Smooth muscle cell (in vitro differentiated cells): ENCODE measurements around the gene FAR2. TPM values are rescaled to one million over a fixed set of nuclear protein-coding genes. Genes with fewer than 3 reads are reported as not detected.

Experiments used
- DNase-seq: peaks from one replicate; lab custom pipeline; 2025; ENCODE audit not compliant: unreplicated experiment; lab: John Stamatoyannopoulos, UW
- H2AFZ ChIP-seq: fragments of 200-600 bp; sonication (generic); 2 replicates; pipeline ENCODE4 v1.6.0; 2016; ENCODE audit warnings: antibody characterized with exemption, low read depth, mild to moderate bottlenecking
- H3F3A ChIP-seq: fragments of 200-600 bp; sonication (generic); 2 replicates; pipeline ENCODE4 v1.6.0; 2017; ENCODE audit warnings: antibody characterized with exemption, low read depth
- H3K27ac ChIP-seq: fragments of 200-600 bp; sonication (generic); 2 replicates; pipeline ENCODE4 v1.5.1; 2016; ENCODE audit warnings: low read depth, mild to moderate bottlenecking
- H3K27me3 ChIP-seq: fragments of 200-600 bp; sonication (generic); 2 replicates; pipeline ENCODE4 v1.6.1; 2016; ENCODE audit warnings: low read depth, mild to moderate bottlenecking
- H3K36me3 ChIP-seq: fragments of 200-600 bp; sonication (generic); 2 replicates; pipeline ENCODE4 v1.5.1; 2016; ENCODE audit warnings: low read depth
- H3K4me1 ChIP-seq: fragments of 200-600 bp; sonication (generic); 2 replicates; pipeline ENCODE4 v1.5.1; 2016; ENCODE audit warnings: low read depth
- H3K4me2 ChIP-seq: fragments of 200-600 bp; sonication (generic); 2 replicates; pipeline ENCODE4 v1.6.0; 2016; ENCODE audit warnings: mild to moderate bottlenecking
- H3K4me3 ChIP-seq: fragments of 200-600 bp; sonication (generic); 2 replicates; pipeline ENCODE4 v1.5.1; 2016; ENCODE audit warnings: mild to moderate bottlenecking
- H3K79me2 ChIP-seq: fragments of 200-600 bp; sonication (generic); 2 replicates; pipeline ENCODE4 v1.6.0; 2016; ENCODE audit warnings: low read depth, mild to moderate bottlenecking
- H3K9ac ChIP-seq: fragments of 200-600 bp; sonication (generic); 2 replicates; pipeline ENCODE4 v1.6.0; 2016; ENCODE audit warnings: low read depth
- H3K9me3 ChIP-seq: fragments of 200-600 bp; sonication (generic); replicated peaks from 2 replicates; pipeline ENCODE4 v1.5.1; 2016; ENCODE audit warnings: low read depth
- H4K20me1 ChIP-seq: fragments of 200-600 bp; sonication (generic); 2 replicates; pipeline ENCODE4 v1.6.0; 2016; ENCODE audit warnings: low read depth
- whole genome bisulfite sequencing: methylation state at CpG from one replicate; pipeline ENCODE4 v1.1.7; 2016; ENCODE audit warnings: low lambda C conversion rate; 5-methylcytosine and 5-hydroxymethylcytosine counted together
- polyA plus RNA-seq: library from polyadenylated mRNA; unstranded; fragments of >200 nt; fragmentation: Nextera tagmentation; extraction: Ambion mirVana; gene quantifications from 2 replicates; pipeline ENCODE4 v1.2.1, GENCODE V29; 2016
- total RNA-seq: library from RNA; depleted of rRNA; stranded (reverse); fragments of >200 nt; gene quantifications from 2 replicates; pipeline ENCODE4 v1.2.3, GENCODE V29; 2014
- TF ChIP-seq, protein P1 (sequence below): fragments of 200-600 bp; sonication (generic); IDR thresholded peaks from 2 replicates; pipeline ENCODE4 v1.5.1; 2017; ENCODE audit warnings: borderline replicate concordance, mild to moderate bottlenecking, antibody characterized with exemption; ENCODE audit not compliant: insufficient read depth, poor library complexity, severe bottlenecking

FAR2 gene
- total and polyA plus RNA-seq, 2 experiments from 2014 or later = 1.5 to 8.5 TPM

DNA sequence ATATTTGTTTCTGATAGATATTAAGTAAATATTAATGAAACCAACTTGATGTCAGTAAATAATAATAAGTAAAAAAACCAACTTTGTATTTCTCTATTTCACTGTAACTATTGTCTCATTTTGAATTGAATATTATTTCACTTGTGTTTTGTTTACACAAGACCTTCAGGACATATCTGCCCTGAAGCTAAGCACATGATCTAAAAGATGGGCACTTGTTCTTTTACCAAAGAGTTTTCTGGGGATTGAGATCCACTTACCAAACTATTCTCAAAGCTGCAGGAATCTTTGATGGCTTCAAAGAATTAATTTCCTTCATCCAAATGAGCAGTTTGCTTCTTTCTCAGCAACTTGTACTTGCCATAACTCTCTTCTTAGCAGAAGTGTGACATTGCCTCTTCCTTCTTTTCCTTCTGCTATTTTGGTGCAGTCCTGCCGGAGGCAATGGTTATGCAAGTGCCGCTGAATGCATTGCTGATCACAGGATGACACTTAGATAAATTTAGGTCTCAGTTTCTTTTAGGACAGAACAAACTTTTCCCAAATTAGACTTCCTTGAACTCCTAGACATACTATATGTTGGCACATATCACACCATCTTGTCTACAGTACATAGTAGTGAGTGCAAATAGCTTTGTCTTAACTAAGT, 9.2 kb downstream of the FAR2 start:
- H3K27ac ChIP-seq = no peak overlapping the region
- no peak for DNase-seq
- WGBS = 90% methylated on average over 2 of the region's 2 CpGs

GRCh38 chr12:29159661-29160060, 10.6 kb downstream of the FAR2 start:
- no peak overlapping the region for H3K4me3 ChIP-seq
- no peaks in the 10 kb centered on the region for H3K36me3 ChIP-seq
- H3K27me3 ChIP-seq = no peaks in the 10 kb centered on the region
- no peak overlapping the region for H2AFZ ChIP-seq
- H4K20me1 ChIP-seq = no peaks in the 10 kb centered on the region
- 40% methylated on average over 3 of the region's 3 CpGs for WGBS
- no peaks in the 10 kb centered on the region for H3K4me1 ChIP-seq
- no peak overlapping the region for H3K27ac ChIP-seq
- no peak overlapping the region for H3K9ac ChIP-seq
- no peak overlapping the region for H3K4me2 ChIP-seq
- H3F3A ChIP-seq = peaks cover 3% of the 10 kb centered on the region
- no peaks in the 10 kb centered on the region for H3K79me2 ChIP-seq
- H3K9me3 ChIP-seq = no peaks in the 10 kb centered on the region
- DNase-seq = no peak
- TF ChIP-seq, protein P1, sequence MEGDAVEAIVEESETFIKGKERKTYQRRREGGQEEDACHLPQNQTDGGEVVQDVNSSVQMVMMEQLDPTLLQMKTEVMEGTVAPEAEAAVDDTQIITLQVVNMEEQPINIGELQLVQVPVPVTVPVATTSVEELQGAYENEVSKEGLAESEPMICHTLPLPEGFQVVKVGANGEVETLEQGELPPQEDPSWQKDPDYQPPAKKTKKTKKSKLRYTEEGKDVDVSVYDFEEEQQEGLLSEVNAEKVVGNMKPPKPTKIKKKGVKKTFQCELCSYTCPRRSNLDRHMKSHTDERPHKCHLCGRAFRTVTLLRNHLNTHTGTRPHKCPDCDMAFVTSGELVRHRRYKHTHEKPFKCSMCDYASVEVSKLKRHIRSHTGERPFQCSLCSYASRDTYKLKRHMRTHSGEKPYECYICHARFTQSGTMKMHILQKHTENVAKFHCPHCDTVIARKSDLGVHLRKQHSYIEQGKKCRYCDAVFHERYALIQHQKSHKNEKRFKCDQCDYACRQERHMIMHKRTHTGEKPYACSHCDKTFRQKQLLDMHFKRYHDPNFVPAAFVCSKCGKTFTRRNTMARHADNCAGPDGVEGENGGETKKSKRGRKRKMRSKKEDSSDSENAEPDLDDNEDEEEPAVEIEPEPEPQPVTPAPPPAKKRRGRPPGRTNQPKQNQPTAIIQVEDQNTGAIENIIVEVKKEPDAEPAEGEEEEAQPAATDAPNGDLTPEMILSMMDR = no peak

More for the DNA sequence above, 9.2 kb downstream of the FAR2 start:
- Histone ChIP-seq H3K4me3 (no peak overlapping the region), H3K36me3 (no peaks in the 10 kb centered on the region), H3K4me1 (no peaks in the 10 kb centered on the region), H3K79me2 (no peaks in the 10 kb centered on the region), H3F3A (no peaks in the 10 kb centered on the region), H3K9ac (no peak overlapping the region), H3K4me2 (no peak overlapping the region), H3K27me3 (no peaks in the 10 kb centered on the region), H3K9me3 (no peaks in the 10 kb centered on the region), H2AFZ (no peak overlapping the region), H4K20me1 (no peaks in the 10 kb centered on the region)
- TF ChIP-seq, protein P1 = no peak

DNA sequence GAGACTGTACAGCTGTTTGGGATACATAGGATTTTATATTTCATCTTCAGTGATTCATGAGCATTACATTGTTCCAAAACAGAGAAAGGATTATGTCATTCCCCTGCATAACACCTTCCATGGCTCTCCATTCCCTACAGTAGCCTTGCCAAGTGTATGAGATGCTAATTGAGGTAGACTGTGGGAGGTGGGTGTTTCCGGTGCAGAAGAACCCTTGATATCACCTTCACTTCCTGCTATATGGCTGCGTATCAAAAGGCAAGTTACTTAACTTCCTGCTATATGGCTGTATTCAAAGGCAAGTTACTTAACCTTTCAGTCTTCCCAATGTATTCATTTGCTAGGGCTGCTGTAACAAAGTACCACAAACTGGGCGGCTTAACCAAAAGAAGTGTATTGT, 11.2 kb downstream of the FAR2 start:
- DNase-seq = no peak
- no peaks in the 10 kb centered on the region for H3K4me1 ChIP-seq
- no peak overlapping the region for H2AFZ ChIP-seq
- H3K27me3 ChIP-seq = no peaks in the 10 kb centered on the region
- no peaks in the 10 kb centered on the region for H3K9me3 ChIP-seq
- no peak overlapping the region for H3K27ac ChIP-seq
- no peaks in the 10 kb centered on the region for H3K36me3 ChIP-seq
- peaks cover 6% of the 10 kb centered on the region for H3F3A ChIP-seq
- H3K4me2 ChIP-seq = no peak overlapping the region
- H3K9ac ChIP-seq = no peak overlapping the region
- 90% methylated on average over 3 of the region's 3 CpGs for WGBS
- H4K20me1 ChIP-seq = no peaks in the 10 kb centered on the region
- H3K79me2 ChIP-seq = no peaks in the 10 kb centered on the region
- TF ChIP-seq, protein P1 = no peak
- H3K4me3 ChIP-seq = no peak overlapping the region

GRCh38 chr12:29163146-29163545, 14.1 kb downstream of the FAR2 start:
- H3K9me3 ChIP-seq = no peaks in the 10 kb centered on the region
- no peak overlapping the region for H3K9ac ChIP-seq
- no peak overlapping the region for H2AFZ ChIP-seq
- no peak overlapping the region for H3K4me3 ChIP-seq
- H3K4me2 ChIP-seq = no peak overlapping the region
- peaks cover 6% of the 10 kb centered on the region for H3F3A ChIP-seq
- no peaks in the 10 kb centered on the region for H3K4me1 ChIP-seq
- H3K36me3 ChIP-seq = no peaks in the 10 kb centered on the region
- no peaks in the 10 kb centered on the region for H4K20me1 ChIP-seq
- no peaks in the 10 kb centered on the region for H3K79me2 ChIP-seq
- TF ChIP-seq, protein P1 = no peak
- no peak for DNase-seq
- H3K27me3 ChIP-seq = no peaks in the 10 kb centered on the region
- H3K27ac ChIP-seq = no peak overlapping the region
- 96% methylated on average over 4 of the region's 4 CpGs for WGBS
